ENCODE data around the gene SFXN5.

The SFXN5 gene

GRCh38 chr2:73072129-73072395, 550 bp upstream of the SFXN5 start:
- TF ChIP-seq CTCF (IDR thresholded peaks at IDR 0.05; ENCODE audit: insufficient read depth, low read length, poor library complexity, severe bottlenecking), result no peak
- peak overlapping the region; percentile 74 for H3K4me3 ChIP-seq (replicated peaks; ENCODE audit: low read depth, low read length)
- no peaks in the 10 kb centered on the region for H3K36me3 ChIP-seq (ENCODE audit: control insufficient read depth, insufficient read depth, low read length)
- DNase-seq (ENCODE audit: extremely low read depth, insufficient read length), result no peak
- H3K27me3 ChIP-seq (replicated peaks; ENCODE audit: control insufficient read depth, insufficient read depth, low read length), result no peaks in the 10 kb centered on the region; the same call in 1 of the 2 replicates

GRCh38 chr2:73070643-73071359, 711 bp downstream of the SFXN5 start:
- H3K4me3 ChIP-seq (replicated peaks; ENCODE audit: low read depth, low read length), result peak overlapping the region; percentile 74
- DNase-seq (ENCODE audit: extremely low read depth, insufficient read length), result peak; percentile 57
- no peak for TF ChIP-seq CTCF (IDR thresholded peaks at IDR 0.05; ENCODE audit: insufficient read depth, low read length, poor library complexity, severe bottlenecking)
- H3K36me3 ChIP-seq (ENCODE audit: control insufficient read depth, insufficient read depth, low read length), result no peaks in the 10 kb centered on the region
- H3K27me3 ChIP-seq (replicated peaks; ENCODE audit: control insufficient read depth, insufficient read depth, low read length), result no peaks in the 10 kb centered on the region; the same call in 1 of the 2 replicates

- DNase-seq (ENCODE audit: extremely low read depth, insufficient read length), result no peak
- Histone ChIP-seq H3K36me3 (ENCODE audit: control insufficient read depth, insufficient read depth, low read length) (no peaks in the 10 kb centered on the region), H3K4me3 (replicated peaks; ENCODE audit: low read depth, low read length) (peak overlapping the region; percentile 74), H3K27me3 (replicated peaks; ENCODE audit: control insufficient read depth, insufficient read depth, low read length) (no peaks in the 10 kb centered on the region)
- TF ChIP-seq CTCF (IDR thresholded peaks at IDR 0.05; ENCODE audit: insufficient read depth, low read length, poor library complexity, severe bottlenecking), result no peak
Measured at GRCh38 chr2:73069855-73070642, 1.5 kb downstream of the SFXN5 start.

GRCh38 chr2:73069041-73069854, 2.3 kb downstream of the SFXN5 start:
- H3K27me3 ChIP-seq (replicated peaks; ENCODE audit: control insufficient read depth, insufficient read depth, low read length), result no peaks in the 10 kb centered on the region
- H3K4me3 ChIP-seq (replicated peaks; ENCODE audit: low read depth, low read length), result no peak overlapping the region; the same call in 1 of the 2 replicates
- TF ChIP-seq CTCF (IDR thresholded peaks at IDR 0.05; ENCODE audit: insufficient read depth, low read length, poor library complexity, severe bottlenecking), result no peak
- DNase-seq (ENCODE audit: extremely low read depth, insufficient read length), result no peak
- H3K36me3 ChIP-seq (ENCODE audit: control insufficient read depth, insufficient read depth, low read length), result no peaks in the 10 kb centered on the region

GRCh38 chr2:73068147-73068546, 3.4 kb downstream of the SFXN5 start:
- H3K4me3 ChIP-seq (replicated peaks; ENCODE audit: low read depth, low read length), result no peak overlapping the region
- TF ChIP-seq CTCF (IDR thresholded peaks at IDR 0.05; ENCODE audit: insufficient read depth, low read length, poor library complexity, severe bottlenecking), result no peak
- H3K36me3 ChIP-seq (ENCODE audit: control insufficient read depth, insufficient read depth, low read length), result no peaks in the 10 kb centered on the region
- DNase-seq (ENCODE audit: extremely low read depth, insufficient read length), result no peak
- H3K27me3 ChIP-seq (replicated peaks; ENCODE audit: control insufficient read depth, insufficient read depth, low read length), result no peaks in the 10 kb centered on the region

Measured in GM06990 (cell line).